Measurements from ENCODE around the gene CFAP74.

CFAP74 gene

DNA sequence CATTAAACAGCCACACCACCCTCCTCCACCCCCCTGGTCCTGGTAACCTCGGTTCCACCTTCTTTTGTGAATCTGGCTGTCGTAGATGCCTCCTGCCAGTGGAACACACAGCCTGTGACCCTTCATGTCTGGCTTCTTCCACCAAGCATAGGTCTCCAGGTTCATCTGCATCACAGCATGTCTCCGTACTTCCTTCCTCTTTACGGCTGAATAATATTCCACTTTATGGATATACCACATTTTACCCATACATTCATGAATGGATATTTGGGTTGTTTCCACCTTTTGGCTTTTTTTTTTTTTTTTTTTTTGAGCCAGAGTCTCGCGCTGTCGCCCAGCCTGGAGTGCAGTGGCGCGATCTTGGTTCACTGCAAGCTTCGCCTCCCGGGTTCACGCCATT, 100.4 kb downstream of the CFAP74 start:
- Histone ChIP-seq H3K27me3 (ENCODE audit: control insufficient read depth in 3 of 3, insufficient read depth in 3 of 3, low read depth in 1 of 3, low read length in 3 of 3) (peaks cover 0 to 3% (median 0%) of the 10 kb centered on the region in 3 experiments), H2BK120ac (ENCODE audit: low read depth, low read length) (no peak overlapping the region), H2AK5ac (ENCODE audit: low read depth, low read length) (no peak overlapping the region), H3K4ac (ENCODE audit: low read length) (no peak overlapping the region), H3K23ac (ENCODE audit: low read depth, low read length, poor library complexity) (no peak overlapping the region), H3K36me3 (replicated peaks in 1 of 2; ENCODE audit: control insufficient read depth in 2 of 2, insufficient read depth in 2 of 2, low read length in 2 of 2) (no peaks in the 10 kb centered on the region), H3K4me3 (ENCODE audit: low read length in 2 of 2) (peak overlapping the region in 1 of 2 donors; percentile 1), H3K4me1 (ENCODE audit: control insufficient read depth in 2 of 2, insufficient read depth in 1 of 2, low read depth in 1 of 2, low read length in 2 of 2) (peaks cover 1% of the 10 kb centered on the region in 2 donors), H2BK15ac (ENCODE audit: low read length) (no peak overlapping the region), H3K9me3 (replicated peaks in 1 of 2; ENCODE audit: control insufficient read depth in 2 of 2, insufficient read depth in 1 of 2, low read depth in 1 of 2, low read length in 2 of 2) (peaks cover 4 to 9% of the 10 kb centered on the region in 2 donors), H2BK5ac (ENCODE audit: low read length) (no peak overlapping the region), H3K14ac (ENCODE audit: low read length) (no peak overlapping the region), H4K8ac (ENCODE audit: low read depth, low read length) (no peak overlapping the region), H2BK12ac (ENCODE audit: low read length) (no peak overlapping the region), H3K27ac (replicated peaks; ENCODE audit: low read length) (no peak overlapping the region), H3K9ac (ENCODE audit: low read depth, low read length, poor library complexity) (no peak overlapping the region), H3K79me1 (ENCODE audit: low read depth, low read length) (peaks cover 2% of the 10 kb centered on the region), H3K4me2 (ENCODE audit: insufficient read depth, low read length, poor library complexity, severe bottlenecking) (no peak overlapping the region), H3K18ac (ENCODE audit: low read length) (no peak overlapping the region), H4K91ac (ENCODE audit: low read depth, low read length, poor library complexity) (no peak overlapping the region), H2AFZ (ENCODE audit: low read length) (no peak overlapping the region)
- no peak for DNase-seq (ENCODE audit: low spot score)
- WGBS, 2 donors (ENCODE audit: extremely low coverage in 2 of 2, insufficient read length in 2 of 2, insufficient replicate concordance in 1 of 2) = no CpG with 5 or more reads among the region's 12 CpGs

DNA sequence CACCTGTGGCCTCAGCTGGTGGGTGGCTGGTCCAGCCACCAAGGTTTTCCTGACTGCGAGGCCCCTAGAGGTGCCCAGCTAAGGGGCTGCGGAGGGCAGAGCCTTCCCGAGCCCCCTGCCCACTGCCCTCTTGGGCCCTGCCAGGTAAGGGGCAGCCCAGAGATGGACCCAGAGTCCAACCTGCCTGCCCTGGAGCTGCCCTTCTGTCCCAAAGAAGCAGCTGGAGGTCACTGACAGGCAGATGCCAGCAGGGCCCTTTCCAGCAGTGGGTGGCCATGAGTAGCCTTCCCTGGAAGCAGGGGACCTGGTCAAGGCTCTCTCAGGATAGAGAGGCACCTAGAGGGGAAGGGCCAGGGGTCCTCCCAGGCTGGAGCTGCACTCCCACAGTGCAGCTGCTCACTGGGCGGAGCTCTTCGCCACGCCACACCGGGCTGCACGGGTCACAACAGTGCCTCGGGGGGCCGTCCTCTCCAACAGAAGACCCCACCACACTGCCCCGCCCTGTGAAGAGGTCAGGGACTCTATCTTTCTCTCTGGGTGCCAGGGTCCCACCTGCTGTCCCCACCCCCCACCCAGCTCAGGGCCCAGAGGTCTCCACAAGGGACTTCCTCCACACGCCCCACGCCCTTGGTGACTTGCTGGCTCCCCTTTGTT, 101.8 kb downstream of the CFAP74 start:
- Histone ChIP-seq H3K27ac (replicated peaks; ENCODE audit: low read length) (no peak overlapping the region), H3K18ac (ENCODE audit: low read length) (peak overlapping the region; percentile 48), H2BK15ac (ENCODE audit: low read length) (peak overlapping the region; percentile 33), H2AK5ac (ENCODE audit: low read depth, low read length) (peak overlapping the region; percentile 74), H2BK120ac (ENCODE audit: low read depth, low read length) (no peak overlapping the region), H3K23ac (ENCODE audit: low read depth, low read length, poor library complexity) (peak overlapping the region; percentile 43), H3K4me2 (ENCODE audit: insufficient read depth, low read length, poor library complexity, severe bottlenecking) (no peak overlapping the region), H3K9me3 (replicated peaks in 1 of 2; ENCODE audit: control insufficient read depth in 2 of 2, insufficient read depth in 1 of 2, low read depth in 1 of 2, low read length in 2 of 2) (peaks cover 4 to 11% of the 10 kb centered on the region in 2 donors), H3K4me1 (ENCODE audit: control insufficient read depth in 2 of 2, insufficient read depth in 1 of 2, low read depth in 1 of 2, low read length in 2 of 2) (no peaks in the 10 kb centered on the region), H3K9ac (ENCODE audit: low read depth, low read length, poor library complexity) (peak overlapping the region; percentile 9), H2BK12ac (ENCODE audit: low read length) (peak overlapping the region; percentile 7), H3K14ac (ENCODE audit: low read length) (no peak overlapping the region), H3K36me3 (replicated peaks in 1 of 2; ENCODE audit: control insufficient read depth in 2 of 2, insufficient read depth in 2 of 2, low read length in 2 of 2) (no peaks in the 10 kb centered on the region), H3K79me1 (ENCODE audit: low read depth, low read length) (peaks cover 2% of the 10 kb centered on the region), H2BK5ac (ENCODE audit: low read length) (no peak overlapping the region), H4K91ac (ENCODE audit: low read depth, low read length, poor library complexity) (no peak overlapping the region), H3K4me3 (ENCODE audit: low read length in 2 of 2) (no peak overlapping the region), H3K4ac (ENCODE audit: low read length) (no peak overlapping the region), H2AFZ (ENCODE audit: low read length) (no peak overlapping the region), H4K8ac (ENCODE audit: low read depth, low read length) (no peak overlapping the region), H3K27me3 (ENCODE audit: control insufficient read depth in 3 of 3, insufficient read depth in 3 of 3, low read depth in 1 of 3, low read length in 3 of 3) (no peaks in the 10 kb centered on the region)
- no peak for DNase-seq (ENCODE audit: low spot score)
- WGBS, 2 donors (ENCODE audit: extremely low coverage in 2 of 2, insufficient read length in 2 of 2, insufficient replicate concordance in 1 of 2) = no CpG with 5 or more reads among the region's 13 CpGs

DNA sequence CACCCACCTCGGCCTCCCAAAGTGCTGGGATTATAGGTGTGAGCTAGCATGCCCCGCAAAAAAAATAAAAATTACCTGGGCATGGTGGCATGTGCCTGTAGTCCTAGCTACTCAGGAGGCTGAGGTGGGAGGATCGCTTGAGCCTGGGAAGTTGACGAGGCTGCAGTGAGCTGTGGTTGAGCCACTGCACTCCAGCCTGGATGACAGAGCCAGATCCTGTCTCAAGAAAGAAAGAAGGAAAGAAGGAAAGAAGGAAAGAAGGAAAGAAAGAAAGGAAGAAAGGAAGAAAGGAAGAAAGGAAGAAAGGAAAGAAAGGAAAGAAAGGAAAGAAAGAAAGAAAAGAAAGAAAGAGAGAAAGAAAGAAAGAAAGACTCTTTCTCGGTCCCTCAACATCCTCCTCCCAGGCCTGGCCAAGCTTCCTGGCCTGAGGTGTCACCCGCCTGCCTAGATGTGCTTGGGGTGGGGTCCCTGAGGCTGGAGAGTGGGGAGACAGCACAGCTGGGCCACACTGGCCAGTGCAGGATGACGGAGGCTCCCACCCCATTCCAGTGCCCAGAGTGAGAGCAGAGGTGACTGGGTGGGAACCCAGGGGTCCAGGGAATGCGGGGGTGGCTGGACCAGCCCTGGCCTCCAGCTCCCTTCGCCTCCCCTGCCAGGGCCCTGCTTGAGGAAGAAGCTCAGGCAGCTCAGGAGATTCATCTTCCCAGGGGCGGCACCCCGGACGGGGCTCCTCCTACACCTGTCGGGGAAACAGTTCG, 102.5 kb downstream of the CFAP74 start:
- Histone ChIP-seq H3K27ac (replicated peaks; ENCODE audit: low read length) (no peak overlapping the region), H3K4me2 (ENCODE audit: insufficient read depth, low read length, poor library complexity, severe bottlenecking) (no peak overlapping the region), H3K9me3 (replicated peaks in 1 of 2; ENCODE audit: control insufficient read depth in 2 of 2, insufficient read depth in 1 of 2, low read depth in 1 of 2, low read length in 2 of 2) (peaks cover 4 to 11% of the 10 kb centered on the region in 2 donors), H2AK5ac (ENCODE audit: low read depth, low read length) (peak overlapping the region; percentile 61), H3K23ac (ENCODE audit: low read depth, low read length, poor library complexity) (no peak overlapping the region), H3K18ac (ENCODE audit: low read length) (no peak overlapping the region), H2BK120ac (ENCODE audit: low read depth, low read length) (no peak overlapping the region), H2AFZ (ENCODE audit: low read length) (no peak overlapping the region), H2BK12ac (ENCODE audit: low read length) (no peak overlapping the region), H3K9ac (ENCODE audit: low read depth, low read length, poor library complexity) (no peak overlapping the region), H3K36me3 (replicated peaks in 1 of 2; ENCODE audit: control insufficient read depth in 2 of 2, insufficient read depth in 2 of 2, low read length in 2 of 2) (no peaks in the 10 kb centered on the region), H3K4ac (ENCODE audit: low read length) (no peak overlapping the region), H4K8ac (ENCODE audit: low read depth, low read length) (no peak overlapping the region), H2BK5ac (ENCODE audit: low read length) (no peak overlapping the region), H2BK15ac (ENCODE audit: low read length) (no peak overlapping the region), H3K4me1 (ENCODE audit: control insufficient read depth in 2 of 2, insufficient read depth in 1 of 2, low read depth in 1 of 2, low read length in 2 of 2) (no peaks in the 10 kb centered on the region), H3K27me3 (ENCODE audit: control insufficient read depth in 3 of 3, insufficient read depth in 3 of 3, low read depth in 1 of 3, low read length in 3 of 3) (no peaks in the 10 kb centered on the region), H4K91ac (ENCODE audit: low read depth, low read length, poor library complexity) (no peak overlapping the region), H3K14ac (ENCODE audit: low read length) (no peak overlapping the region), H3K4me3 (ENCODE audit: low read length in 2 of 2) (no peak overlapping the region), H3K79me1 (ENCODE audit: low read depth, low read length) (peaks cover 2% of the 10 kb centered on the region)
- WGBS, 2 donors (ENCODE audit: extremely low coverage in 2 of 2, insufficient read length in 2 of 2, insufficient replicate concordance in 1 of 2) = no CpG with 5 or more reads among the region's 14 CpGs
- no peak for DNase-seq (ENCODE audit: low spot score)

DNA sequence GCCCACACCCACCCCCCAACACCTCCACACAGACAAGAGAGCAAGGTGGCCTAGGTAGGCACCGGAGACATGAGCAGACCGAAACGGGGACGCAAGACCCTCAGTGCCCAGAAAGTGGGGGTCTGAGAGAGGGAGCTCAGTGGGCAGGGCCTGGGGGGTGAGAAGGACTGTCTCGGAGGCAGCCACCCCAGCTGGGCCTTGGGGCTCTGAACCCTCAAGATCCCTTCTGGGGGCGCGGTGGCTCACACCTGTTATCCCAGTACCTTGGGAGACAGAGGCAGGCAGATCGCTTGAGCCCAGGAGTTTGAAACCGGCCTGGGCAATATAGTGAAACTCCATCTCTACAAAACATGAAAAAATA, 103.6 kb downstream of the CFAP74 start:
- no peak for DNase-seq (ENCODE audit: low spot score)

More for the DNA sequence above, 103.6 kb downstream of the CFAP74 start:
- peaks cover 4 to 11% of the 10 kb centered on the region in 2 donors for H3K9me3 ChIP-seq (replicated peaks in 1 of 2; ENCODE audit: control insufficient read depth in 2 of 2, insufficient read depth in 1 of 2, low read depth in 1 of 2, low read length in 2 of 2)
- no peak overlapping the region for H2AFZ ChIP-seq (ENCODE audit: low read length)
- H3K79me1 ChIP-seq (ENCODE audit: low read depth, low read length) = peaks cover 4% of the 10 kb centered on the region
- peak overlapping the region; percentile 91 for H3K14ac ChIP-seq (ENCODE audit: low read length)
- no peak overlapping the region for H3K4ac ChIP-seq (ENCODE audit: low read length)
- H4K91ac ChIP-seq (ENCODE audit: low read depth, low read length, poor library complexity) = peak overlapping the region; percentile 87
- H3K4me3 ChIP-seq (ENCODE audit: low read length in 2 of 2) = no peak overlapping the region
- no peak overlapping the region for H3K27ac ChIP-seq (replicated peaks; ENCODE audit: low read length)
- no CpG with 5 or more reads among the region's 9 CpGs for WGBS, 2 donors (ENCODE audit: extremely low coverage in 2 of 2, insufficient read length in 2 of 2, insufficient replicate concordance in 1 of 2)
- no peak overlapping the region for H2BK5ac ChIP-seq (ENCODE audit: low read length)
- H3K23ac ChIP-seq (ENCODE audit: low read depth, low read length, poor library complexity) = peak overlapping the region; percentile 9
- peaks cover 2 to 6% of the 10 kb centered on the region in 2 donors for H3K4me1 ChIP-seq (ENCODE audit: control insufficient read depth in 2 of 2, insufficient read depth in 1 of 2, low read depth in 1 of 2, low read length in 2 of 2)
- H4K8ac ChIP-seq (ENCODE audit: low read depth, low read length) = no peak overlapping the region
- H3K9ac ChIP-seq (ENCODE audit: low read depth, low read length, poor library complexity) = no peak overlapping the region
- peak overlapping the region; percentile 45 for H2AK5ac ChIP-seq (ENCODE audit: low read depth, low read length)
- peak overlapping the region; percentile 90 for H2BK12ac ChIP-seq (ENCODE audit: low read length)
- no peak overlapping the region for H2BK120ac ChIP-seq (ENCODE audit: low read depth, low read length)
- peak overlapping the region; percentile 55 for H2BK15ac ChIP-seq (ENCODE audit: low read length)
- H3K4me2 ChIP-seq (ENCODE audit: insufficient read depth, low read length, poor library complexity, severe bottlenecking) = no peak overlapping the region
- peak overlapping the region; percentile 57 for H3K18ac ChIP-seq (ENCODE audit: low read length)
- no peaks in the 10 kb centered on the region for H3K36me3 ChIP-seq (replicated peaks in 1 of 2; ENCODE audit: control insufficient read depth in 2 of 2, insufficient read depth in 2 of 2, low read length in 2 of 2)
- H3K27me3 ChIP-seq (ENCODE audit: control insufficient read depth in 3 of 3, insufficient read depth in 3 of 3, low read depth in 1 of 3, low read length in 3 of 3) = no peaks in the 10 kb centered on the region

Measured in neuronal stem cell (in vitro differentiated cells).